MCF 10A (cell line): ENCODE measurements around the gene SMAD3. TPM values are rescaled to one million over a fixed set of nuclear protein-coding genes. Genes with fewer than 3 reads are reported as not detected.

Source experiments
- BruUV-seq: library from RNA; stranded (reverse); fragments of 400-500 nt; replicated peaks from 2 replicates; lab custom pipeline; 2021; lab: Mats Ljungman, UMichigan
- CTCF ChIA-PET: fragments of 300-600 bp; sonication (Branson Sonifier 250); formaldehyde crosslinking; extraction: SDS; loops from one replicate; lab custom pipeline; 2021; ENCODE audit warnings: antibody characterized with exemption, inconsistent platforms; lab: Yijun Ruan, JAX
- POLR2A ChIA-PET: fragments of 300-600, 350-650 bp; sonication (Branson Sonifier 250); formaldehyde crosslinking; extraction: SDS; loops from one replicate; lab custom pipeline; 2020; ENCODE audit warnings: antibody characterized with exemption, inconsistent platforms; lab: Yijun Ruan, JAX
- DNase-seq: peaks from one replicate; pipeline ENCODE4 v3.0.0-alpha.2; 2018; ENCODE audit not compliant: unreplicated experiment
- H3K27ac Mint-ChIP-seq: one replicate; pipeline ENCODE4 v1.8.0; 2022; ENCODE audit warnings: mild to moderate bottlenecking, low read depth, mixed read lengths; ENCODE audit not compliant: unreplicated experiment
- H3K27me3 Mint-ChIP-seq: one replicate; pipeline ENCODE4 v1.8.0; 2022; ENCODE audit warnings: mixed read lengths; ENCODE audit not compliant: insufficient read depth, unreplicated experiment
- H3K36me3 Mint-ChIP-seq: one replicate; pipeline ENCODE4 v1.8.0; 2022; ENCODE audit warnings: mild to moderate bottlenecking, moderate library complexity, mixed read lengths; ENCODE audit not compliant: insufficient read depth, unreplicated experiment
- H3K4me1 Mint-ChIP-seq: one replicate; pipeline ENCODE4 v1.8.0; 2022; ENCODE audit warnings: mixed read lengths; ENCODE audit not compliant: insufficient read depth, unreplicated experiment
- H3K4me3 Mint-ChIP-seq: one replicate; pipeline ENCODE4 v1.8.0; 2022; ENCODE audit warnings: mild to moderate bottlenecking, moderate library complexity, mixed read lengths; ENCODE audit not compliant: unreplicated experiment
- H3K9me3 Mint-ChIP-seq: one replicate; pipeline ENCODE4 v1.8.0; 2022; ENCODE audit warnings: mixed read lengths; ENCODE audit not compliant: unreplicated experiment
- intact Hi-C: fragments of 100-400 bp; cut with micrococcal nuclease; formaldehyde crosslinking; loops from 2 replicates; pipeline ENCODE4 v1.14.1; 2022
- total RNA-seq: library from RNA; stranded (reverse); gene quantifications from 2 replicates; pipeline ENCODE4 v1.2.3, GENCODE V29; 2022
- TF ChIP-seq, protein P1 (sequence below): fragments of 200-600 bp; IDR thresholded peaks from one replicate; pipeline ENCODE4 v1.8.0; 2022; ENCODE audit warnings: antibody characterized with exemption, mild to moderate bottlenecking; ENCODE audit not compliant: unreplicated experiment

SMAD3 gene
- total RNA-seq, 1 experiment from 2014 or later, result 19.9 TPM

DNA sequence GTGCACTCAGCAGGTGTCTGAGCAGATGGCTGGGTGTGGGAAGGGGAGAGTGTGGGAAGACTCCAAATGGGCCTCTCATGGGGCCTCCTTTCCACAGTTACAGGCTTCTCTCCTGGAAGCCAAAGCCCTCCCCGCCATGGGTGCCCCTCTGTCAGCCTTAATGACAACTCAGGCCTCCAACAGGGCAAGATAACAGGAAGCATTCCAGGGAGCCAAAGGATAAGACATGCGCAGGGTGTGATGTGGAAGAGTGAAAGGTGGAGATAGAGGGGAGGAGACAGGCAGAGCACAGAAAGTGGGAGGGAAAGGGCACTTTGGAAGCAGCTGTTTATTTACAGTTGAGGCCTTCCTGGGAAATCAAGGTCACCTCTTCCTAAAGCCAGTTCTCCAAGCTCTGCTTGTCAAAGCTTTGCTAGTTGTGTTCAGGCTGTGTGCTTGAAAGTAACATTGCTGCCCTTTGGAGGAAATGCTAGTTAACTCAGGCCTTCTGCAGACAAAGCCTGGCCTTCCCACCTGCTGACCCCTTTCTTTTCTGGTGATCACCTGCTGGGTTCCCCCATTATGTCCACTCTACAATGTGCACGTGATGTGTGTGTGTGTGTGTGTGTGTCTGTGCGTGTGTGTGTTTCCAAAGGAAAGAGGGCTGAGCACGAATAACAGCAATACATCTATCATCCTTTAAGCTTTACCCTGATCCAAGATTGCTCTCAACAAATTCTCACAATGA, 35.2 kb upstream of the SMAD3 start:
- H3K27me3 Mint-ChIP-seq, result no peaks in the 10 kb centered on the region
- H3K4me1 Mint-ChIP-seq, result peaks cover 21% of the 10 kb centered on the region
- H3K36me3 Mint-ChIP-seq, result no peaks in the 10 kb centered on the region
- intact Hi-C loops, result no loop called here
- H3K4me3 Mint-ChIP-seq, result no peak overlapping the region
- no peak for DNase-seq
- TF ChIP-seq, protein P1, sequence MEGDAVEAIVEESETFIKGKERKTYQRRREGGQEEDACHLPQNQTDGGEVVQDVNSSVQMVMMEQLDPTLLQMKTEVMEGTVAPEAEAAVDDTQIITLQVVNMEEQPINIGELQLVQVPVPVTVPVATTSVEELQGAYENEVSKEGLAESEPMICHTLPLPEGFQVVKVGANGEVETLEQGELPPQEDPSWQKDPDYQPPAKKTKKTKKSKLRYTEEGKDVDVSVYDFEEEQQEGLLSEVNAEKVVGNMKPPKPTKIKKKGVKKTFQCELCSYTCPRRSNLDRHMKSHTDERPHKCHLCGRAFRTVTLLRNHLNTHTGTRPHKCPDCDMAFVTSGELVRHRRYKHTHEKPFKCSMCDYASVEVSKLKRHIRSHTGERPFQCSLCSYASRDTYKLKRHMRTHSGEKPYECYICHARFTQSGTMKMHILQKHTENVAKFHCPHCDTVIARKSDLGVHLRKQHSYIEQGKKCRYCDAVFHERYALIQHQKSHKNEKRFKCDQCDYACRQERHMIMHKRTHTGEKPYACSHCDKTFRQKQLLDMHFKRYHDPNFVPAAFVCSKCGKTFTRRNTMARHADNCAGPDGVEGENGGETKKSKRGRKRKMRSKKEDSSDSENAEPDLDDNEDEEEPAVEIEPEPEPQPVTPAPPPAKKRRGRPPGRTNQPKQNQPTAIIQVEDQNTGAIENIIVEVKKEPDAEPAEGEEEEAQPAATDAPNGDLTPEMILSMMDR, result no peak
- ChIA-PET CTCF (interaction anchor here (0.6 kb wide), 1 partner anchor 169 kb away, joined by 3 read pairs; no protein-coding TSS in a partner anchor), POLR2A (interaction anchor here (1.0 to 1.3 kb wide), 2 partner anchors 12 to 19 kb away, joined by 3 to 4 read pairs; no protein-coding TSS in a partner anchor)
- BruUV-seq, result no TSS peak
- no peaks in the 10 kb centered on the region for H3K9me3 Mint-ChIP-seq
- H3K27ac Mint-ChIP-seq, result no peak overlapping the region

- Mint-ChIP-seq H3K36me3 (no peaks in the 10 kb centered on the region), H3K27me3 (no peaks in the 10 kb centered on the region), H3K9me3 (no peaks in the 10 kb centered on the region), H3K4me1 (peaks cover 12% of the 10 kb centered on the region), H3K27ac (no peak overlapping the region), H3K4me3 (no peak overlapping the region)
- no TSS peak for BruUV-seq
- ChIA-PET CTCF (no interaction called here), POLR2A (interaction anchor here (1.0 kb wide), 1 partner anchor 11 kb away, joined by 4 read pairs; no protein-coding TSS in a partner anchor)
- TF ChIP-seq, protein P1, result no peak
- DNase-seq, result no peak
- intact Hi-C loops, result no loop called here
These were observed 34.1 kb upstream of the SMAD3 start for GRCh38 chr15:67031331-67031730.

- TF ChIP-seq, protein P1, result no peak
- Mint-ChIP-seq H3K9me3 (no peaks in the 10 kb centered on the region), H3K4me1 (peaks cover 5% of the 10 kb centered on the region), H3K27ac (no peak overlapping the region), H3K4me3 (no peak overlapping the region), H3K27me3 (no peaks in the 10 kb centered on the region), H3K36me3 (no peaks in the 10 kb centered on the region)
- ChIA-PET CTCF (interaction anchor here (0.7 to 0.8 kb wide), 2 partner anchors 39 to 236 kb away, joined by 3 read pairs; no protein-coding TSS in a partner anchor), POLR2A (no interaction called here)
- intact Hi-C loops, result no loop called here
- BruUV-seq, result no TSS peak
- DNase-seq, result no peak
These were observed 32.8 kb upstream of the SMAD3 start for GRCh38 chr15:67032608-67033007.

DNA sequence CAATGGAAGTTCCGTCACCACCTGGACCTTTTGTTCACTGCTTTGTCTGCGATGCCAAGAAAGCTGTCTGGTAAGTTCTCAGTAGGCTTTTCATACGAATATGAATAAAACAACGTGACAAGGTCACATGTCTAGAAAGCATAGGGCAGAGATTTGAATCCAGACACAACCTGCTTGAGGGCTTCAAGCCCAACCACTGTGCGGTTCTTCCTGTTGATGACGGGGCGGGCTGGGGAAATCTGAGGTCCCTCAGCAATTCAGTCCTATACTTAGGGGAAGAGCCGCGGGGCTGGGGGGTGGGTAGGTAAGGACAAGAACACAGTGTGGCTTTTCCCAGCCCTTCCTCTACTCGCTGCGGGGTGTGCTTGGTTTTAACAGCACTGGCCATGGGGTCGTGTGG, 32.4 kb upstream of the SMAD3 start:
- no TSS peak for BruUV-seq
- Mint-ChIP-seq H3K4me1 (peaks cover 1% of the 10 kb centered on the region), H3K9me3 (no peaks in the 10 kb centered on the region), H3K36me3 (no peaks in the 10 kb centered on the region), H3K27ac (no peak overlapping the region), H3K27me3 (no peaks in the 10 kb centered on the region), H3K4me3 (no peak overlapping the region)
- no peak for DNase-seq
- CTCF ChIA-PET, result interaction anchor here (0.7 kb wide), 1 partner anchor 40 kb away, joined by 3 read pairs; no protein-coding TSS in a partner anchor
- intact Hi-C loops, result no loop called here
- TF ChIP-seq, protein P1, result no peak
- POLR2A ChIA-PET, result no interaction called here
